ENCODE measurements around the gene LAMB2.

LAMB2 gene

DNA sequence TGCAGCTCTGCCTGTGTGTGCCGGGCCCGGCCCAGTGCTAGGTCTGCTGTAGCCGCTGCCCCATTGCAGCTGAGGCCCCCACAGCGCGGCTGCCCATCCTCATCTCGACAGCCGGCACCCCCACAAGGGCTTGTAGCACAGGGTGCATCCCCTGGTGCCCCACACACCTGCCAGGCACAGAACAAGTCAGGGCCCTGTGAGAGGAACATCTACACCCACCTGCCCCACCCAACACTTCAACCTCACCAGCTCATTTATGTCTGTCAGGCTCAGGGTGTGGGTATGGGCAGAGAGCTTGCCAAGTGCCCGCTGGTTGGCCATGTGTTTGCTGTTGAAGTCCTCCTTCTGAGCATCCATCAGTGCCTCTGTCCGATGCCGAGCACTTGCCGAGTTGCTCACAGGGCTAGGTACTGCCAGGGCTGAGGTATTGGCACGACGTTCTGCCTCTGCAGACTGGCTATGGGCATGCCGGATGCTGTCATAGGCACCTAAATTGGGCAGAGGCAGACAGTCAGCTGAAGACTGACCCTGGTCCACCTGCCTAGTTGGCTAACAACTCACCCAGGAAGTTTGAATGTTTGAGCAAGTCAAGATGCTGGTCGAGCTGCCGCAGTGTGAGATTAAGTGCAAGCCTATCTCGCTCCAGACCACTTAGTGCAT, 9.8 kb downstream of the LAMB2 start:
- H3K4me3 ChIP-seq (replicated peaks; ENCODE audit: low read depth, low read length): no peak overlapping the region
- DNase-seq (ENCODE audit: extremely low read depth, low read depth): no peak
- TF ChIP-seq, protein P1, sequence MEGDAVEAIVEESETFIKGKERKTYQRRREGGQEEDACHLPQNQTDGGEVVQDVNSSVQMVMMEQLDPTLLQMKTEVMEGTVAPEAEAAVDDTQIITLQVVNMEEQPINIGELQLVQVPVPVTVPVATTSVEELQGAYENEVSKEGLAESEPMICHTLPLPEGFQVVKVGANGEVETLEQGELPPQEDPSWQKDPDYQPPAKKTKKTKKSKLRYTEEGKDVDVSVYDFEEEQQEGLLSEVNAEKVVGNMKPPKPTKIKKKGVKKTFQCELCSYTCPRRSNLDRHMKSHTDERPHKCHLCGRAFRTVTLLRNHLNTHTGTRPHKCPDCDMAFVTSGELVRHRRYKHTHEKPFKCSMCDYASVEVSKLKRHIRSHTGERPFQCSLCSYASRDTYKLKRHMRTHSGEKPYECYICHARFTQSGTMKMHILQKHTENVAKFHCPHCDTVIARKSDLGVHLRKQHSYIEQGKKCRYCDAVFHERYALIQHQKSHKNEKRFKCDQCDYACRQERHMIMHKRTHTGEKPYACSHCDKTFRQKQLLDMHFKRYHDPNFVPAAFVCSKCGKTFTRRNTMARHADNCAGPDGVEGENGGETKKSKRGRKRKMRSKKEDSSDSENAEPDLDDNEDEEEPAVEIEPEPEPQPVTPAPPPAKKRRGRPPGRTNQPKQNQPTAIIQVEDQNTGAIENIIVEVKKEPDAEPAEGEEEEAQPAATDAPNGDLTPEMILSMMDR (IDR thresholded peaks at IDR 0.05; ENCODE audit: low read depth, low read length, missing control alignments): no peak

DNA sequence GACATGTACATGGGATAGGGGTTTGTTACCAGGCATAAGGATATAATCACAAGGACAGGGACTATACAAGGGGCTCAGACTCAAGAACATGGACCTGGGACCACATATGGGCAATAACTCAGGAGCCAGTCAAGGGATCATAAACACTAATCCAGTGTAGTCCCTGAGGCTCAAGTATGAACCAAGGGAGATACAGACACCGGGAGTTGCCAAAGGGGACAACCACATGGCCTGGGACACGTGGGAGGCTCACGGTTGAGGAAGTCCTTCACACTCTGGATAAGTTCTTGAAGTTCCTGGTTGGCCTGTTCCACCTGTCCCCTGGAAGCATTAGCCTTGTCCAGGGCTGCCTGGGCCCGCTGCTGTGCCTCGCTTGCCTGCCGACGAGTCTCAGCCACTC, 10.4 kb downstream of the LAMB2 start:
- no peak for DNase-seq (ENCODE audit: extremely low read depth, low read depth)
- TF ChIP-seq, protein P1 (IDR thresholded peaks at IDR 0.05; ENCODE audit: low read depth, low read length, missing control alignments): no peak
- H3K4me3 ChIP-seq (replicated peaks; ENCODE audit: low read depth, low read length): no peak overlapping the region

DNA sequence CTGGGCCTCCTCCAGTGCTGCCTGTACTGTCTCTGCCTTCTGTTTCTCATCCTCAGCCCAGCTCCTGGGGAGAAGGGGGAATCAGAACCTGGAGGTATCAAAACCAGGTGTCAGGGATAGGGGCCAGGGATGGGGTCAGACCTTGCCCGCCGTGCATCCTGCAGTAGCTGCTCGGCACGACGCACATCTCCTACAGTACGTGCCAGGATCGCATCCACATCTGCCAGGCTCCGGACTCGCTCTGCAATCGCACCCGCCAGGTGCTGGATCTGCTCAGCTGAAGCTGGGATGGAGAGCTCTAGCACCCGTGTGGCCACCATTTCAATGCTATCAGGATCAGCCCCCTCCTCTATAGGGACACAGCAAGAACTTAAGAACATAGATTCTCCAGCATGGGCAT, 10.8 kb downstream of the LAMB2 start:
- DNase-seq (ENCODE audit: extremely low read depth, low read depth): no peak
- TF ChIP-seq, protein P1 (IDR thresholded peaks at IDR 0.05; ENCODE audit: low read depth, low read length, missing control alignments): no peak
- H3K4me3 ChIP-seq (replicated peaks; ENCODE audit: low read depth, low read length): no peak overlapping the region

DNA sequence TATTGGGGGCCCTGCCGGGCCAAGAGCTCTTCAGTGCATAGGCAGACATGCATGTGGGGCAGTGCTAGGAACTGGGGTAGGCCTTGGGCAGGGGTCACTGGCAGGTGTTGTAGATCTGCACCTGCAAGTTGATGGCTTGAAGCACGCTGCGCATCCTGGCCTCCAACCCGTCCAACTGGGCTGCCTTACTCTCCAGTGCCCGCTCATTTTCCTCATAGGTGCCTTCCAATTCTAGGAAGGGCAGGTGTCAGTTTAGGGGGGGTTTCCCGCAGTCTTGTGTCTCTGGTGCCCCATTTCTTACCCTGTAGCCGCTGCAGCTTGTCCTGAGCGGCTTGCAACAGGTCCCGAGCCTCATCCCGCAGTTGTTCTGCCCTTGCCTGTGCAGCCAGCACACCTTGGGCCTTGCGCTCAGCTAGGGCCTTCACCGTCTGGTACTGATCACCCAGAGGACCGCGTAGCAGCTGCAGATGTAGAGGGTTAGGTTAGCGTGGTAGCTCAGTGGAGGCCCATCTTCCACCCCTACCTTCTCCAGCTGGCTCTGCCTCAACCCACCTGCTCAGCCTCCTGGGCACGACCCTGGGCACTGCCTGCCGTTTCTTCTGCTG, 11.6 kb downstream of the LAMB2 start:
- TF ChIP-seq, protein P1 (IDR thresholded peaks at IDR 0.05; ENCODE audit: low read depth, low read length, missing control alignments): no peak
- H3K4me3 ChIP-seq (replicated peaks; ENCODE audit: low read depth, low read length): peak overlapping the region; percentile 95
- DNase-seq (ENCODE audit: extremely low read depth, low read depth): no peak

DNA sequence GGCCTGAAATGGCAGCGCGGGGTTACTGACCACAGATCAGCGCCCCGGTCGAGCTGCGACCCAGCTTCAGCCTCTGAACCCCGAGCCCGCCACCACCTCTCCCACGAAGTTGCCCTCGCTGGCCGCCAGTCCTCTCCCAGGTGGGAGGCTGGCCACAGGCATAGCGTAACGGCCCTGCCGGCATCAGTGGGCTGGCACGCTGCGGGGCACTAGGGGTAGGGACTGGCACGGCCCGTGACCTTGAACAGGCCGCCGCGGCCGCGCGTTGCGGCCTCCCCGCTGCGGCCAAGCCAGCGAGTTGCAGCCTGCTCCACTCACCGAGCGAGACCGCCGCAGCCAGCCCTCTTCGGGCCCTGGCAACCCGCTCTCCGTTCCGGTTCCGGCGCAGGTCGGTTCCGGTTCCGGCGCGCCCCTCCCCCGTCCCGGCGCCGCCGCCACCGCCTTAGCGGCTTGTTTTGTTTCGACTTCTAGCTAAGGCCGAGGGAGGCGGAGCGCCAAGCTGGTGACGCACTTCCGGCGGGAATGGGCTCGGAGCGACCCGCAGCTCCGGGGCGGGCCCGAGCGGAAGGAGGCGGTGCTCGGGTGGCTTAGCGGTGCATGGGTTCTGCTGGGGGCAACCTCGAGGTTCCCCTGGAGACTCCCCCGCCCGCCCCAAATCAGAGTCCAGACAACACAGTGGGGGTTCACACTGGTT, 12.3 kb downstream of the LAMB2 start, which contains the start of gene USP19:
Gene USP19 (minus strand): TSS at position 386 of the 694 bp plus-strand sequence. CDS start 1,678 bp downstream, outside the sequence.
- H3K4me3 ChIP-seq (replicated peaks; ENCODE audit: low read depth, low read length): peak within 1 kb of the TSS; percentile 95
- DNase-seq (ENCODE audit: extremely low read depth, low read depth): peak; percentile 69
- TF ChIP-seq, protein P1 (IDR thresholded peaks at IDR 0.05; ENCODE audit: low read depth, low read length, missing control alignments): no peak

DNA sequence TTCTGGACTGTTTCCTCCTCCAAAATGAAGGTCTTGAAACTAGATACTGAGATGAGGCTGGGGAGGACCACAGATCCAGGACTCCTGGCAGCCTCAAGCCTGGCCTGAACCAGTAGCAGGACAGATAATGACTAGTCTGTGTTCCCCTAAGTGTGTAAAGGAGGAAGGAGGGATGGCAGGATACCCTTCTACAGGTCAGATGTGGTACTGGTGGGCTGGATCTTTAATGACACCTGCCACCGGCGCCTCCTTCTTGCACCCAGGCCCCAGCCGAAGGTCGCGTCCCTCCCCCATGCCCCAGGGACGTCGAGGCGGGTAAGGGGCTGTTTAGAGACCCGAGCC, 12.8 kb downstream of the LAMB2 start:
- peak overlapping the region; percentile 95 for H3K4me3 ChIP-seq (replicated peaks; ENCODE audit: low read depth, low read length)
- TF ChIP-seq, protein P1 (IDR thresholded peaks at IDR 0.05; ENCODE audit: low read depth, low read length, missing control alignments): no peak
- no peak for DNase-seq (ENCODE audit: extremely low read depth, low read depth)
